Fibroblast of skin of right quadriceps (primary cell): ENCODE measurements around the gene SLC35B4.

ENCODE experiments used
- DNase-seq: peaks from one replicate; pipeline ENCODE4 v3.0.0-alpha.2; 2013

The SLC35B4 gene

GRCh38 chr7:134289423-134289822 lies 27.3 kb downstream of the SLC35B4 start:
- DNase-seq: no peak

DNA sequence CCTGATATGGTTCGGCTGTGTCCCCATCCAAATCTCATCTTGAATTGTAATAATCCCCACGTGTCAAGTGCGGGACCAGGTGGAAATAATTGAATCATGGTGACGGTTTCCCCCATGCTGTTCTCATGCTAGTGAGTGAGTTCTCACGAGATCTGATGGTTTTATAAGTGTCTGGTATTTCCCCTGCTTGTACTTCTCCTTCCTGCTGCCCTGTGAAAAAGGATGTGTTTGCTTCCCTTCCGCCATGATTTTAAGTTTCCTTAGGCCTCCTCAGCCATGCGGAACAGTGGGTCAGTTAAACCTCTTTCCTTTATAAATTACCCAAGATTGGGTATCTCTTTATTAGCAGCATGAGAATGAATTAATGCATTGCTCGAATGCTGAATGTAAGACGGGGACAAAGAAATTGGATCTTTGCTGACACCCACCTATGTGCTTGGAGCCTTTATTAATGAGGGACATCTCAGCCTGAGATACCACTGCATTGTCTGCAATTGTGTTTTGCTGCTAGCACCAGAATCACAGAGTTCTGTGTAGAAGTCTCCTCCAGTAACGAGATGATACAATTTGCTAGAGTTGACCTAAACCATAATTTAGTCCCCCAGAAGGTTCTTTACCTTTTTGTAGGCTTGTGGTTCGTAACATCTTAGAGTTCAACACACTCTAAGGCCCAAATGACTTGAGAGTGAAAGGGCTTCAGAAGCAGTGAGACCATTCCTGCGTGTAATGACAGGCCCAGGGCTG lies 28.6 kb downstream of the SLC35B4 start:
- DNase-seq: no peak

- DNase-seq: no peak
Observed at GRCh38 chr7:134284952-134285351, 31.8 kb downstream of the SLC35B4 start.

DNA sequence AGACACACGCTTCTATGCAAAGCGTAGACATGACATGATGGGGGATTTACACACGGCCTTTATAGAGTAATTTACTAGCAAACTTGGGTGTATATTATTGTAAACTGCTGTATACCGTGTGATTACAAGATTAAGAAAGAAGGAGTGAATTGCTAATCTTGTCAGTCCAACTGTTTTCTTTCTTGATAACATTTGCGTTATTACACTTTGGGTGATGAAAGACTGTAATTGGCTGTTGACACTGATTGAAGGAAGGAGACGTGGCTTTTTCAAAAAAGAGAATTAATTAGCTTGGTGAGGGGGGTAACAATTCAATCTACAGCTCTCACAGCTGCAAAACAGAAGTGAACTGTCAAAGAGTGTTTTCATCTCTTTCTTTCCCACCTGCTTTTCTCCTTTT lies 32.7 kb downstream of the SLC35B4 start:
- no peak for DNase-seq

- DNase-seq: no peak
Observed at GRCh38 chr7:134280508-134280907, 36.2 kb downstream of the SLC35B4 start.

DNA sequence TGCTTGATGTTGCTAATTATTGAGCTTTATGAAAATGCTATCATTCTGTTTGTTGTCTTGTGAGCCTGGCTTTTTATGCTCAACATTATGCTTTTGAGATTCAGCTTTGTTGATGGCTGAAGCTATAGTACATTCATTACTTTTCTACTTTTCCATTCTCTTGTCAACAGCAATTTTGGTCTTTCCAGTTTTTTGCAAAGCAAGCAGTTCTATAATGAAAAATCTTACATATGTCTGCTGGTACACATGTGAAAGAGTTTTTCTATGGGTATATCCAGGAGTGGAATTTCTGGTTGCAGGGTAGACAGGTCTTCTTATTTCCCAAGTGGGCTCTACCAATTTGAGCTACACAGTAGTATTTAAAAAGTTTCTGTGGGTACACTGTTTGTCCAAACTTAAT lies 36.8 kb downstream of the SLC35B4 start:
- DNase-seq: no peak

DNA sequence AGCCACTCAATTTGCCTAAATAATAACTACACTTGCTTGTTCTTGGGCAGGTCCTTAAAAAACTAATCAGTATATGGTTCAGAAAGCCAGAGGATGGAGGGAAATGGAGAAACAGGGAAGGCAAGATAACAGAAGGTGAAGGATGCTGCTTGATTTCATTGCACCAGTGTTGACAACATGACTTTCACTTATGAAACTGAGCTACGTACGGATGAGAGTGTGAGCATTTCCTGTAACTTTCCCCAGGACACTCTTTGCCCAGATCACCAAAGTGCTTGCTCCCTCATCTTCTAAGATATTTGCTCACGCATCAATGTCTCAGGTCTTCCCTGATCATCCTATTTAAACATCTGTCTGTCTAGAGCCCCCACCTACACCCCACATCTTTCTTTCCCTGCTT lies 37.4 kb downstream of the SLC35B4 start:
- no peak for DNase-seq

- no peak for DNase-seq
Observed at GRCh38 chr7:134278502-134279153, 38.1 kb downstream of the SLC35B4 start.

DNA sequence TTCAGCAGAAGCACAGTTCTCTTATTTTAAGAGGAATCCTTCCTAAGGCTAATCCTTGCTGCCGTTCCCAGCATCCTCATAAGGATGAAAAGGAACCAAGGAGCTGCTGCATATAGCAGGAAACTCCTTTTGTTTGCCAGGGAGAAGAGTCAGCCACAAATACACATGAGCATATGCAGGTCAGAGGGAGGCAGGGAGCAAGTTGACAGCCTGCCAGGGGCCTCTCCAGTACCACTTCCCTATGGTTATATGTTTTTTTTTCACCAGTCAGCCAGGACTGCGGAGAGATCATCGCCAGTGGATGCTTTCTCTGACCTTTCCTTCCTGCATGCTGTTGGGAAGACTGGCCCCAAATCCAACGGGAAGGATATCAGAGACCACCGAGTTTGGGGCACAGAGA lies 39.8 kb downstream of the SLC35B4 start:
- DNase-seq: no peak

DNA sequence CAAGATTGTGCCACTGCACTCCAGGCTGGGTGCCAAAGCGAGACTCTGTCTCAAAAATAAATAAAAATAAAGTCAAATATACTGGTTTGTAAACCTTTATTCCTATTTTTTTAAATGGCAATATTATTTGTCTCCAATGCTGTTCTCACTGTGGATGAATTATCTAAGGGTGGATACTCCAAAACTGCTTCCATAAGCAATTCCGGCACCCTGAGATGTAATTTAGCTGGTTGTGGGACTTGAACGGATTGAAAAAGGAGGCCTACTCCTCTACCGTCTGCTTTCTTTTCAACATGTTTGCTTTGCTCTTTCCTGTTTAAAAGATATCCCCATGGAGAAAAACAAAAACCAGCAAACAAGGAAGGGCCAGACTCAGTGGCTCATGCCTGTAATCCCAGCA lies 54.4 kb downstream of the SLC35B4 start:
- DNase-seq: no peak

GRCh38 chr7:134255814-134256213 lies 60.9 kb downstream of the SLC35B4 start:
- no peak for DNase-seq

DNA sequence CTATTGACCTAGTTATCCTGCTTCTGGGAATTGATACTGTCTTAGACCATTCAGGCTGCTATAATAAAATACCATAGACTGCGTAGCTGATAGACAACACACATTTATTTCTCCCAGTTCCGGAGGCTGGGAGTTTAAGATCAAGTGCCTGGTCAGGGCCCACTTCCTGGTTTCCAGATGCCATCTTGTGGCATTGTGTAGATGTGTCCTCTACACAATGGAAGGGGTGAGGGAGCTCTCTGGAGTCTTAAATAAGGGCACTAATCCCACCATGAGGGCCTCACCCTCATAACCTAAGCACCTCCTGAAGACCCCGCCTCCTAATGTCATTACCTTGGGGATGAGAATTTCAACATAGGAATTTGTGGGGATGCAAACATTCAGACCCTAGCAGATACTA lies 62.4 kb downstream of the SLC35B4 start:
- DNase-seq: no peak

GRCh38 chr7:134248196-134248595 lies 68.5 kb downstream of the SLC35B4 start:
- no peak for DNase-seq

- DNase-seq: no peak
Observed at GRCh38 chr7:134246761-134247160, 70.0 kb downstream of the SLC35B4 start.

- no peak for DNase-seq
Observed at GRCh38 chr7:134246347-134246746, 70.4 kb downstream of the SLC35B4 start.

DNA sequence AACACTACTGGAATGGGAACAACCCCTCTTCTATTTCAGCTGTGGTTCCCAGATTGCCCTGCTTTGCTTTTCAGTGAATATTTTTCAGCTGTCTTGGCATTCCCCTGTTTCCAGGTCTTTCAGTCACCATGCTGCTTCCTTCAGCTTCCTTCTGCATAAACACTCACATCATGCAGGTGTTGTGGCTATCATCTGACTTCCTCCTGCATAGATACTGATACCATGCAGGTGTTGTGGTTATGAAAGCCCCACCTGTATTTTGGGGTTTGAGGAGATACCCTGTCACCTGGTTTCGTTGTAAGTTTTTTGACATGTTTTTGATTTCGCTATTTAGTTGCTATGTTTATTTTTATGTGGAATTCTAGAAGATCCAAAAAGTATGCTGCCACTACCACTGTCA lies 71.5 kb downstream of the SLC35B4 start:
- no peak for DNase-seq
